GM12878 (cell line): ENCODE results near the gene FBXL7. TPM values are rescaled to one million over a fixed set of nuclear protein-coding genes. Genes with fewer than 3 reads are reported as not detected.

ENCODE experiments used
- BACH1 ChIP-seq: fragments of 450-650 bp; IDR thresholded peaks from 2 replicates; pipeline ENCODE4 v1.6.1; 2017; ENCODE audit warnings: mild to moderate bottlenecking, borderline replicate concordance
- GABPA ChIP-seq: IDR thresholded peaks from 2 replicates; pipeline ENCODE4 v1.6.1; 2014; ENCODE audit warnings: antibody characterized with exemption, low read depth, mild to moderate bottlenecking, inconsistent platforms
- KLF5 ChIP-seq: fragments of 450-650 bp; IDR thresholded peaks from 2 replicates; pipeline ENCODE4 v1.6.1; 2014; ENCODE audit warnings: mild to moderate bottlenecking; ENCODE audit not compliant: partially characterized antibody
- NFIC ChIP-seq: IDR thresholded peaks from 2 replicates; pipeline ENCODE4 v1.6.1; 2012; ENCODE audit warnings: low read depth, mild to moderate bottlenecking, inconsistent platforms, low read length, moderate library complexity
- NFYB ChIP-seq: IDR thresholded peaks from 2 replicates; pipeline ENCODE4 v1.6.1; 2011; ENCODE audit warnings: low read depth, mild to moderate bottlenecking, low read length, improper control_type of control experiment, moderate library complexity; ENCODE audit not compliant: insufficient read depth
- SMC3 ChIP-seq: IDR thresholded peaks from 2 replicates; pipeline ENCODE4 v1.6.1; 2011; ENCODE audit warnings: low read length, improper control_type of control experiment, borderline replicate concordance
- polyA plus RNA-seq, 11 experiments: library from polyadenylated mRNA; depleted of rRNA in 4 of 11; unstranded in 6 of 11; stranded (reverse) in 5 of 11; fragments of >200 nt; fragmentation: Nextera tagmentation in 4 of 11; fragmentation: Illumina TruSeq in 1 of 11; extraction: Ambion mirVana in 4 of 11; extraction: Trizol in 1 of 11; gene quantifications; 1 replicate in 1 of 11; 2 replicates in 10 of 11; pipeline versions ENCODE4 v1.2.1 to v1.2.3, GENCODE V29; 2011 to 2016; ENCODE audit warnings: inconsistent platforms in 2 of 11, missing spikeins in 2 of 11, low read depth in 1 of 11
- total RNA-seq, 4 experiments: library from RNA; depleted of rRNA in 3 of 4; stranded (reverse); fragments of >200 nt in 3 of 4; fragmentation: Illumina TruSeq in 1 of 4; extraction: Trizol in 1 of 4; gene quantifications; 2 replicates each; pipeline versions ENCODE4 v1.2.1 to v1.2.3, GENCODE V29; 2013 to 2021
- TF ChIP-seq, protein P1 (sequence below): IDR thresholded peaks from 2 replicates; pipeline ENCODE4 v1.6.1; 2012; ENCODE audit warnings: improper control_type of control experiment, low read depth, low read length; ENCODE audit not compliant: insufficient replicate concordance
- TF ChIP-seq, protein P2 (sequence below): fragments of 150-350 bp; IDR thresholded peaks from 2 replicates; pipeline ENCODE4 v1.6.1; 2016; ENCODE audit warnings: low read depth, low read length
- TF ChIP-seq, protein P3 (sequence below): fragments of 450-650 bp; IDR thresholded peaks from 2 replicates; pipeline ENCODE4 v1.6.1; 2017; ENCODE audit warnings: mild to moderate bottlenecking
- TF ChIP-seq, protein P4 (sequence below): fragments of 450-650 bp; IDR thresholded peaks from 2 replicates; pipeline ENCODE4 v1.6.1; 2016; ENCODE audit warnings: mild to moderate bottlenecking

Gene FBXL7
- total and polyA plus RNA-seq, 10 of the 15 experiments (the other 5 are each of a cell fraction or from before 2014, with no cell fraction given) = 0.03 to 0.44 (median 0.16) TPM

DNA sequence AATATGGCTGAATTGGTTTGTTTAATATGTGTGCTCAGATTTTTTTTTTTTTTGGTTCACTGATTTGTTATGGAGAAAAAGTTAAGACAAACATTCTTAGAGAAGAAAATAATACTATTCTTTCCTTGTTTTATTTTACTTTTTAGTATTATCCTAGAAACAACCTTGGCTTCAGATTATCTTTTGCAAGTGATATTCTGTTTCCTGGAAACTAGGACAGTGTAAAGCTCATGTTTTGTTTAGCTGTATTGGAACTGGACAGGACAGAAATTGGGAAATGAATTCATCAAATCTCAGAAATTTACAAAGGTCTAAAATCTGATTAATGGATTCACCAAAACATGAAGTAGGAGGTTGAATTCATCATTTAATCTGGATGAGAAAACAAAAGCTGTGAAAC, 130.5 kb downstream of the FBXL7 start (continued):
- TF ChIP-seq, protein P1, sequence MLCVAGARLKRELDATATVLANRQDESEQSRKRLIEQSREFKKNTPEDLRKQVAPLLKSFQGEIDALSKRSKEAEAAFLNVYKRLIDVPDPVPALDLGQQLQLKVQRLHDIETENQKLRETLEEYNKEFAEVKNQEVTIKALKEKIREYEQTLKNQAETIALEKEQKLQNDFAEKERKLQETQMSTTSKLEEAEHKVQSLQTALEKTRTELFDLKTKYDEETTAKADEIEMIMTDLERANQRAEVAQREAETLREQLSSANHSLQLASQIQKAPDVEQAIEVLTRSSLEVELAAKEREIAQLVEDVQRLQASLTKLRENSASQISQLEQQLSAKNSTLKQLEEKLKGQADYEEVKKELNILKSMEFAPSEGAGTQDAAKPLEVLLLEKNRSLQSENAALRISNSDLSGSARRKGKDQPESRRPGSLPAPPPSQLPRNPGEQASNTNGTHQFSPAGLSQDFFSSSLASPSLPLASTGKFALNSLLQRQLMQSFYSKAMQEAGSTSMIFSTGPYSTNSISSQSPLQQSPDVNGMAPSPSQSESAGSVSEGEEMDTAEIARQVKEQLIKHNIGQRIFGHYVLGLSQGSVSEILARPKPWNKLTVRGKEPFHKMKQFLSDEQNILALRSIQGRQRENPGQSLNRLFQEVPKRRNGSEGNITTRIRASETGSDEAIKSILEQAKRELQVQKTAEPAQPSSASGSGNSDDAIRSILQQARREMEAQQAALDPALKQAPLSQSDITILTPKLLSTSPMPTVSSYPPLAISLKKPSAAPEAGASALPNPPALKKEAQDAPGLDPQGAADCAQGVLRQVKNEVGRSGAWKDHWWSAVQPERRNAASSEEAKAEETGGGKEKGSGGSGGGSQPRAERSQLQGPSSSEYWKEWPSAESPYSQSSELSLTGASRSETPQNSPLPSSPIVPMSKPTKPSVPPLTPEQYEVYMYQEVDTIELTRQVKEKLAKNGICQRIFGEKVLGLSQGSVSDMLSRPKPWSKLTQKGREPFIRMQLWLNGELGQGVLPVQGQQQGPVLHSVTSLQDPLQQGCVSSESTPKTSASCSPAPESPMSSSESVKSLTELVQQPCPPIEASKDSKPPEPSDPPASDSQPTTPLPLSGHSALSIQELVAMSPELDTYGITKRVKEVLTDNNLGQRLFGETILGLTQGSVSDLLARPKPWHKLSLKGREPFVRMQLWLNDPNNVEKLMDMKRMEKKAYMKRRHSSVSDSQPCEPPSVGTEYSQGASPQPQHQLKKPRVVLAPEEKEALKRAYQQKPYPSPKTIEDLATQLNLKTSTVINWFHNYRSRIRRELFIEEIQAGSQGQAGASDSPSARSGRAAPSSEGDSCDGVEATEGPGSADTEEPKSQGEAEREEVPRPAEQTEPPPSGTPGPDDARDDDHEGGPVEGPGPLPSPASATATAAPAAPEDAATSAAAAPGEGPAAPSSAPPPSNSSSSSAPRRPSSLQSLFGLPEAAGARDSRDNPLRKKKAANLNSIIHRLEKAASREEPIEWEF = no peak
- TF ChIP-seq BACH1 = no peak
- TF ChIP-seq GABPA = no peak
- TF ChIP-seq NFYB = no peak
- TF ChIP-seq, protein P2, sequence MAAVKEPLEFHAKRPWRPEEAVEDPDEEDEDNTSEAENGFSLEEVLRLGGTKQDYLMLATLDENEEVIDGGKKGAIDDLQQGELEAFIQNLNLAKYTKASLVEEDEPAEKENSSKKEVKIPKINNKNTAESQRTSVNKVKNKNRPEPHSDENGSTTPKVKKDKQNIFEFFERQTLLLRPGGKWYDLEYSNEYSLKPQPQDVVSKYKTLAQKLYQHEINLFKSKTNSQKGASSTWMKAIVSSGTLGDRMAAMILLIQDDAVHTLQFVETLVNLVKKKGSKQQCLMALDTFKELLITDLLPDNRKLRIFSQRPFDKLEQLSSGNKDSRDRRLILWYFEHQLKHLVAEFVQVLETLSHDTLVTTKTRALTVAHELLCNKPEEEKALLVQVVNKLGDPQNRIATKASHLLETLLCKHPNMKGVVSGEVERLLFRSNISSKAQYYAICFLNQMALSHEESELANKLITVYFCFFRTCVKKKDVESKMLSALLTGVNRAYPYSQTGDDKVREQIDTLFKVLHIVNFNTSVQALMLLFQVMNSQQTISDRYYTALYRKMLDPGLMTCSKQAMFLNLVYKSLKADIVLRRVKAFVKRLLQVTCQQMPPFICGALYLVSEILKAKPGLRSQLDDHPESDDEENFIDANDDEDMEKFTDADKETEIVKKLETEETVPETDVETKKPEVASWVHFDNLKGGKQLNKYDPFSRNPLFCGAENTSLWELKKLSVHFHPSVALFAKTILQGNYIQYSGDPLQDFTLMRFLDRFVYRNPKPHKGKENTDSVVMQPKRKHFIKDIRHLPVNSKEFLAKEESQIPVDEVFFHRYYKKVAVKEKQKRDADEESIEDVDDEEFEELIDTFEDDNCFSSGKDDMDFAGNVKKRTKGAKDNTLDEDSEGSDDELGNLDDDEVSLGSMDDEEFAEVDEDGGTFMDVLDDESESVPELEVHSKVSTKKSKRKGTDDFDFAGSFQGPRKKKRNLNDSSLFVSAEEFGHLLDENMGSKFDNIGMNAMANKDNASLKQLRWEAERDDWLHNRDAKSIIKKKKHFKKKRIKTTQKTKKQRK = no peak
- no peak for TF ChIP-seq KLF5
- TF ChIP-seq, protein P3, sequence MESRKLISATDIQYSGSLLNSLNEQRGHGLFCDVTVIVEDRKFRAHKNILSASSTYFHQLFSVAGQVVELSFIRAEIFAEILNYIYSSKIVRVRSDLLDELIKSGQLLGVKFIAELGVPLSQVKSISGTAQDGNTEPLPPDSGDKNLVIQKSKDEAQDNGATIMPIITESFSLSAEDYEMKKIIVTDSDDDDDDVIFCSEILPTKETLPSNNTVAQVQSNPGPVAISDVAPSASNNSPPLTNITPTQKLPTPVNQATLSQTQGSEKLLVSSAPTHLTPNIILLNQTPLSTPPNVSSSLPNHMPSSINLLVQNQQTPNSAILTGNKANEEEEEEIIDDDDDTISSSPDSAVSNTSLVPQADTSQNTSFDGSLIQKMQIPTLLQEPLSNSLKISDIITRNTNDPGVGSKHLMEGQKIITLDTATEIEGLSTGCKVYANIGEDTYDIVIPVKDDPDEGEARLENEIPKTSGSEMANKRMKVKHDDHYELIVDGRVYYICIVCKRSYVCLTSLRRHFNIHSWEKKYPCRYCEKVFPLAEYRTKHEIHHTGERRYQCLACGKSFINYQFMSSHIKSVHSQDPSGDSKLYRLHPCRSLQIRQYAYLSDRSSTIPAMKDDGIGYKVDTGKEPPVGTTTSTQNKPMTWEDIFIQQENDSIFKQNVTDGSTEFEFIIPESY = no peak
- TF ChIP-seq SMC3 = no peak
- TF ChIP-seq, protein P4, sequence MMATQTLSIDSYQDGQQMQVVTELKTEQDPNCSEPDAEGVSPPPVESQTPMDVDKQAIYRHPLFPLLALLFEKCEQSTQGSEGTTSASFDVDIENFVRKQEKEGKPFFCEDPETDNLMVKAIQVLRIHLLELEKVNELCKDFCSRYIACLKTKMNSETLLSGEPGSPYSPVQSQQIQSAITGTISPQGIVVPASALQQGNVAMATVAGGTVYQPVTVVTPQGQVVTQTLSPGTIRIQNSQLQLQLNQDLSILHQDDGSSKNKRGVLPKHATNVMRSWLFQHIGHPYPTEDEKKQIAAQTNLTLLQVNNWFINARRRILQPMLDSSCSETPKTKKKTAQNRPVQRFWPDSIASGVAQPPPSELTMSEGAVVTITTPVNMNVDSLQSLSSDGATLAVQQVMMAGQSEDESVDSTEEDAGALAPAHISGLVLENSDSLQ = no peak
- TF ChIP-seq NFIC = no peak
